SK-N-SH (cell line): Measurements from ENCODE around the gene C10orf67. TPM values are rescaled to one million over a fixed set of nuclear protein-coding genes. Genes with fewer than 3 reads are reported as not detected.

ENCODE experiments used
- CTCF ChIA-PET: fragments of 300-600, 350-600 bp; formaldehyde crosslinking; extraction: SDS; loops from one replicate; lab custom pipeline; 2021; lab: Yijun Ruan, JAX
- POLR2A ChIA-PET: fragments of 350-600 bp; sonication (Branson Sonifier 250); formaldehyde crosslinking; extraction: SDS; loops from one replicate; lab custom pipeline; 2020; ENCODE audit warnings: antibody characterized with exemption, inconsistent platforms; lab: Yijun Ruan, JAX
- DNase-seq: peaks from one replicate; pipeline ENCODE4 v3.0.0; 2012
- H2AFZ ChIP-seq: fragments of 200-600 bp; sonication (generic); 2 replicates; pipeline ENCODE4 v1.8.1; 2016; ENCODE audit warnings: antibody characterized with exemption, mild to moderate bottlenecking, low read depth
- H3F3A ChIP-seq: fragments of 200-600 bp; sonication (generic); replicated peaks from 2 replicates; pipeline ENCODE3; 2016; ENCODE audit warnings: antibody characterized with exemption, mild to moderate bottlenecking; ENCODE audit not compliant: insufficient read depth
- H3K27ac ChIP-seq, 2 experiments: fragments of 200-500 bp in 1 of 2; fragments of 200-600 bp in 1 of 2; sonication (Bioruptor generic) in 1 of 2; sonication (generic), shearing (Covaris generic) in 1 of 2; 2 replicates each; pipeline versions ENCODE4 v1.5.1 to v1.6.1; 2014 to 2016; ENCODE audit warnings: low read depth in 2 of 2, inconsistent platforms in 1 of 2, low read length in 1 of 2, mild to moderate bottlenecking in 1 of 2, mixed read lengths in 1 of 2
- H3K27me3 ChIP-seq: fragments of 200-600 bp; sonication (generic), shearing (Covaris generic); 2 replicates; pipeline ENCODE4 v1.6.1; 2016; ENCODE audit warnings: mixed run types; ENCODE audit not compliant: insufficient read depth
- H3K36me3 ChIP-seq, 2 experiments: fragments of 200-500 bp in 1 of 2; fragments of 200-600 bp in 1 of 2; sonication (Bioruptor generic) in 1 of 2; sonication (generic) in 1 of 2; replicated peaks in 1 of 2; 2 replicates each; pipeline versions ENCODE3 to v1.5.1; 2014 to 2016; ENCODE audit warnings: low read length in 1 of 2, mild to moderate bottlenecking in 1 of 2; ENCODE audit not compliant: insufficient read depth in 2 of 2, control insufficient read depth in 1 of 2
- H3K4me1 ChIP-seq, 2 experiments: fragments of 200-500 bp in 1 of 2; fragments of 200-600 bp in 1 of 2; sonication (Bioruptor generic) in 1 of 2; sonication (generic), shearing (Covaris generic) in 1 of 2; 2 replicates each; pipeline versions ENCODE4 v1.5.1 to v1.6.1; 2014 to 2016; ENCODE audit warnings: low read depth in 1 of 2, low read length in 1 of 2, mixed run types in 1 of 2; ENCODE audit not compliant: insufficient read depth in 2 of 2, control insufficient read depth in 1 of 2
- H3K4me2 ChIP-seq: fragments of 200-600 bp; sonication (generic), shearing (Covaris generic); 2 replicates; pipeline ENCODE4 v1.6.1; 2017; ENCODE audit warnings: mixed run types
- H3K4me3 ChIP-seq, 2 experiments: fragments of 200-500 bp in 1 of 2; fragments of 200-600 bp in 1 of 2; sonication (Bioruptor generic) in 1 of 2; sonication (generic), shearing (Covaris generic) in 1 of 2; 2 replicates each; pipeline versions ENCODE4 v1.5.1 to v1.8.1; 2014 to 2016; ENCODE audit warnings: low read depth in 2 of 2, inconsistent platforms in 1 of 2, low read length in 1 of 2, mild to moderate bottlenecking in 1 of 2, mixed read lengths in 1 of 2, moderate library complexity in 1 of 2
- H3K79me2 ChIP-seq: fragments of 200-600 bp; sonication (generic); 2 replicates; pipeline ENCODE4 v1.8.1; 2017; ENCODE audit warnings: mild to moderate bottlenecking; ENCODE audit not compliant: insufficient read depth
- H3K9ac ChIP-seq: fragments of 200-600 bp; sonication (generic); 2 replicates; pipeline ENCODE4 v1.6.1; 2017; ENCODE audit warnings: mixed run types
- H3K9me2 ChIP-seq: fragments of 200-600 bp; sonication (generic); 2 replicates; pipeline ENCODE4 v1.6.1; 2017; ENCODE audit warnings: mixed run types
- H3K9me3 ChIP-seq: fragments of 200-600 bp; sonication (generic); 2 replicates; pipeline ENCODE4 v1.6.1; 2017; ENCODE audit warnings: mixed run types, mild to moderate bottlenecking, moderate library complexity
- H4K20me1 ChIP-seq: fragments of 200-600 bp; sonication (generic); 2 replicates; pipeline ENCODE4 v1.6.1; 2017; ENCODE audit warnings: mild to moderate bottlenecking, mixed run types; ENCODE audit not compliant: insufficient read depth
- CHD2 ChIP-seq: fragments of 150-350 bp; IDR thresholded peaks from 2 replicates; pipeline ENCODE4 v1.6.1; 2018; ENCODE audit warnings: low read length; ENCODE audit not compliant: partially characterized antibody
- CTCF ChIP-seq: fragments of 200-600 bp; sonication (generic); IDR thresholded peaks from 2 replicates; pipeline ENCODE4 v1.6.1; 2017; ENCODE audit warnings: antibody characterized with exemption, mild to moderate bottlenecking, moderate library complexity
- ELF1 ChIP-seq: IDR thresholded peaks from 2 replicates; pipeline ENCODE4 v1.4.0; 2012
- EZH2phosphoT487 ChIP-seq: fragments of 200-600 bp; sonication (generic); IDR thresholded peaks from 2 replicates; pipeline ENCODE4 v1.6.1; 2017; ENCODE audit warnings: low read depth, mixed run types, mild to moderate bottlenecking, antibody characterized with exemption, moderate library complexity, borderline replicate concordance
- FOSL2 ChIP-seq: IDR thresholded peaks from 2 replicates; pipeline ENCODE4 v1.4.0; 2012; ENCODE audit warnings: low read depth, mild to moderate bottlenecking, moderate library complexity, borderline replicate concordance
- FOXJ3 ChIP-seq: sonication (generic); formaldehyde crosslinking; IDR thresholded peaks from 2 replicates; pipeline ENCODE4 v1.5.1; 2020; ENCODE audit warnings: mild to moderate bottlenecking, missing genetic modification reagents
- FOXM1 ChIP-seq: IDR thresholded peaks from 2 replicates; pipeline ENCODE4 v1.4.0; 2012; ENCODE audit warnings: low read depth, mild to moderate bottlenecking
- IRF3 ChIP-seq: fragments of 150-350 bp; IDR thresholded peaks from 2 replicates; pipeline ENCODE4 v1.6.1; 2016; ENCODE audit warnings: mild to moderate bottlenecking, low read depth, low read length
- MEF2A ChIP-seq: IDR thresholded peaks from 2 replicates; pipeline ENCODE4 v1.4.0; 2012; ENCODE audit warnings: low read depth, borderline replicate concordance
- MXI1 ChIP-seq: IDR thresholded peaks from 2 replicates; pipeline ENCODE4 v1.6.1; 2012; ENCODE audit warnings: mild to moderate bottlenecking, low read depth, low read length, improper control_type of control experiment
- NFIC ChIP-seq: IDR thresholded peaks from 2 replicates; pipeline ENCODE4 v1.4.0; 2012; ENCODE audit warnings: borderline replicate concordance
- POLR2AphosphoS5 ChIP-seq: IDR thresholded peaks from 2 replicates; pipeline ENCODE4 v1.6.1; 2012; ENCODE audit warnings: low read depth, low read length
- RCOR1 ChIP-seq: fragments of 150-350 bp; IDR thresholded peaks from 2 replicates; pipeline ENCODE4 v1.6.1; 2017; ENCODE audit warnings: antibody characterized with exemption, low read length
- RXRA ChIP-seq: IDR thresholded peaks from 2 replicates; pipeline ENCODE4 v1.4.0; 2012; ENCODE audit warnings: low read depth, mild to moderate bottlenecking, borderline replicate concordance
- SIN3A ChIP-seq: IDR thresholded peaks from 2 replicates; pipeline ENCODE4 v1.6.1; 2012; ENCODE audit warnings: low read depth, mild to moderate bottlenecking, low read length, moderate library complexity, borderline replicate concordance
- SMC3 ChIP-seq: IDR thresholded peaks from 2 replicates; pipeline ENCODE4 v1.6.1; 2012; ENCODE audit warnings: low read depth, low read length, improper control_type of control experiment
- TAF1 ChIP-seq: IDR thresholded peaks from 2 replicates; pipeline ENCODE4 v1.6.1; 2012; ENCODE audit warnings: low read depth, mild to moderate bottlenecking, low read length, moderate library complexity, borderline replicate concordance
- TCF12 ChIP-seq: IDR thresholded peaks from 2 replicates; pipeline ENCODE4 v1.4.0; 2012
- YY1 ChIP-seq: IDR thresholded peaks from 2 replicates; pipeline ENCODE4 v1.4.0; 2012; ENCODE audit warnings: low read depth, mild to moderate bottlenecking
- WGBS: methylation state at CpG from one replicate; pipeline ENCODE4 v1.1.6; 2017; ENCODE audit warnings: low lambda C conversion rate; 5-methylcytosine and 5-hydroxymethylcytosine counted together
- polyA plus RNA-seq, 3 experiments: library from polyadenylated mRNA; depleted of rRNA; stranded (reverse); fragments of >200 nt; gene quantifications; 2 replicates each; pipeline ENCODE4 v1.2.3, GENCODE V29; 2012
- TF ChIP-seq, protein P1 (sequence below): IDR thresholded peaks from 2 replicates; pipeline ENCODE4 v1.6.1; 2012; ENCODE audit warnings: mild to moderate bottlenecking, low read depth, low read length, moderate library complexity
- TF ChIP-seq, protein P2 (sequence below): IDR thresholded peaks from 2 replicates; pipeline ENCODE4 v1.4.0; 2012; ENCODE audit warnings: low read depth
- TF ChIP-seq, protein P3 (sequence below): fragments of 150-350 bp; IDR thresholded peaks from 2 replicates; pipeline ENCODE4 v1.6.1; 2017; ENCODE audit warnings: antibody characterized with exemption, low read length, low read depth, borderline replicate concordance

C10orf67 gene
- polyA plus RNA-seq, 1 of the 3 experiments (the other 2 are of a cell fraction) = 0.97 TPM

DNA sequence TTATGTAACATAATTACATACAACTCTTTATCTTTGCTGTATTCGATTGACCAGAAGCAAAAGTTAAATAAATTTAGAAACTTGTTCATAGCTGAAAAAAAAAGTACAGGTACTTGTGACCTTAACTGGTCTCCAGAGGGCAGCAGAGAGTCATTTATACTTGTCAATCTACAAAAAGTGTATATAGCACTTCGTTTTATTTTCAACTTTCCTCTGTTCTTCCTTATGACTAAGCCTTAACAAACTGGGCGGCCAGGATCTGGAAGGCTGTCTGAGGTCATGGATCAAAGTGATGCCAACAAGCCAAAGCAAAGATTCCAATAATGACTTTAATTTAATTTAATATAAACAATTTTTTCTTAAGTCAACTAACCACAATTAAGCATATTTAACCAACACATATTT, 29.8 kb downstream of the C10orf67 start (continued):
- TF ChIP-seq SIN3A (no peak), TAF1 (no peak), MEF2A (no peak), CHD2 (no peak)
- TF ChIP-seq, protein P1, sequence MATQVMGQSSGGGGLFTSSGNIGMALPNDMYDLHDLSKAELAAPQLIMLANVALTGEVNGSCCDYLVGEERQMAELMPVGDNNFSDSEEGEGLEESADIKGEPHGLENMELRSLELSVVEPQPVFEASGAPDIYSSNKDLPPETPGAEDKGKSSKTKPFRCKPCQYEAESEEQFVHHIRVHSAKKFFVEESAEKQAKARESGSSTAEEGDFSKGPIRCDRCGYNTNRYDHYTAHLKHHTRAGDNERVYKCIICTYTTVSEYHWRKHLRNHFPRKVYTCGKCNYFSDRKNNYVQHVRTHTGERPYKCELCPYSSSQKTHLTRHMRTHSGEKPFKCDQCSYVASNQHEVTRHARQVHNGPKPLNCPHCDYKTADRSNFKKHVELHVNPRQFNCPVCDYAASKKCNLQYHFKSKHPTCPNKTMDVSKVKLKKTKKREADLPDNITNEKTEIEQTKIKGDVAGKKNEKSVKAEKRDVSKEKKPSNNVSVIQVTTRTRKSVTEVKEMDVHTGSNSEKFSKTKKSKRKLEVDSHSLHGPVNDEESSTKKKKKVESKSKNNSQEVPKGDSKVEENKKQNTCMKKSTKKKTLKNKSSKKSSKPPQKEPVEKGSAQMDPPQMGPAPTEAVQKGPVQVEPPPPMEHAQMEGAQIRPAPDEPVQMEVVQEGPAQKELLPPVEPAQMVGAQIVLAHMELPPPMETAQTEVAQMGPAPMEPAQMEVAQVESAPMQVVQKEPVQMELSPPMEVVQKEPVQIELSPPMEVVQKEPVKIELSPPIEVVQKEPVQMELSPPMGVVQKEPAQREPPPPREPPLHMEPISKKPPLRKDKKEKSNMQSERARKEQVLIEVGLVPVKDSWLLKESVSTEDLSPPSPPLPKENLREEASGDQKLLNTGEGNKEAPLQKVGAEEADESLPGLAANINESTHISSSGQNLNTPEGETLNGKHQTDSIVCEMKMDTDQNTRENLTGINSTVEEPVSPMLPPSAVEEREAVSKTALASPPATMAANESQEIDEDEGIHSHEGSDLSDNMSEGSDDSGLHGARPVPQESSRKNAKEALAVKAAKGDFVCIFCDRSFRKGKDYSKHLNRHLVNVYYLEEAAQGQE = no peak

GRCh38 chr10:23311034-23311433, 33.6 kb downstream of the C10orf67 start:
- Histone ChIP-seq H3K9ac (no peak overlapping the region), H3K9me3 (no peaks in the 10 kb centered on the region), H2AFZ (no peak overlapping the region), H3K4me3 (no peak overlapping the region), H3K4me2 (no peak overlapping the region), H3K9me2 (no peaks in the 10 kb centered on the region), H3K79me2 (no peaks in the 10 kb centered on the region), H3K4me1 (peaks cover 0 to 6% of the 10 kb centered on the region in 2 experiments; a peak in 1 of 4 replicates), H3K27ac (no peak overlapping the region), H4K20me1 (no peaks in the 10 kb centered on the region), H3K27me3 (no peaks in the 10 kb centered on the region), H3K36me3 (no peaks in the 10 kb centered on the region), H3F3A (no peaks in the 10 kb centered on the region)
- no peak for DNase-seq
- TF ChIP-seq EZH2phosphoT487 = no peak
- TF ChIP-seq, protein P2, sequence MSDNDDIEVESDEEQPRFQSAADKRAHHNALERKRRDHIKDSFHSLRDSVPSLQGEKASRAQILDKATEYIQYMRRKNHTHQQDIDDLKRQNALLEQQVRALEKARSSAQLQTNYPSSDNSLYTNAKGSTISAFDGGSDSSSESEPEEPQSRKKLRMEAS = no peak
- no peak for TF ChIP-seq ELF1
- no peak for TF ChIP-seq POLR2AphosphoS5
- TF ChIP-seq RXRA = no peak
- no peak for TF ChIP-seq SMC3
- TF ChIP-seq CHD2 = no peak
- no peak for TF ChIP-seq YY1
- TF ChIP-seq, protein P3, sequence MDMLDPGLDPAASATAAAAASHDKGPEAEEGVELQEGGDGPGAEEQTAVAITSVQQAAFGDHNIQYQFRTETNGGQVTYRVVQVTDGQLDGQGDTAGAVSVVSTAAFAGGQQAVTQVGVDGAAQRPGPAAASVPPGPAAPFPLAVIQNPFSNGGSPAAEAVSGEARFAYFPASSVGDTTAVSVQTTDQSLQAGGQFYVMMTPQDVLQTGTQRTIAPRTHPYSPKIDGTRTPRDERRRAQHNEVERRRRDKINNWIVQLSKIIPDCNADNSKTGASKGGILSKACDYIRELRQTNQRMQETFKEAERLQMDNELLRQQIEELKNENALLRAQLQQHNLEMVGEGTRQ = no peak
- TF ChIP-seq RCOR1 = no peak
- TF ChIP-seq IRF3 = no peak
- no peak for TF ChIP-seq CTCF
- no peak for TF ChIP-seq TCF12
- no peak for TF ChIP-seq MXI1
- no peak for TF ChIP-seq FOSL2
- TF ChIP-seq SIN3A = no peak
- no peak for TF ChIP-seq FOXM1
- TF ChIP-seq NFIC = no peak
- TF ChIP-seq FOXJ3 = no peak
- ChIA-PET CTCF (interaction anchor here (1.2 to 13.5 kb wide), 3 partner anchors 18 to 217 kb away, joined by 3 to 183 read pairs (median 32); no protein-coding TSS in a partner anchor), POLR2A (no interaction called here)
- 75% methylated on average over 1 of the region's 1 CpG for WGBS
